HG03045 (cell line): ENCODE data around the gene PNN.

Experiments
- ATAC-seq: cut with Tn5 transposase; IDR thresholded peaks from one replicate; pipeline ENCODE4 v1.9.1; 2021; ENCODE audit warnings: mild to moderate bottlenecking, moderate library complexity; ENCODE audit not compliant: unreplicated experiment

The PNN gene

GRCh38 chr14:39228509-39229221, 53.6 kb downstream of the PNN start:
- no peak for ATAC-seq

DNA sequence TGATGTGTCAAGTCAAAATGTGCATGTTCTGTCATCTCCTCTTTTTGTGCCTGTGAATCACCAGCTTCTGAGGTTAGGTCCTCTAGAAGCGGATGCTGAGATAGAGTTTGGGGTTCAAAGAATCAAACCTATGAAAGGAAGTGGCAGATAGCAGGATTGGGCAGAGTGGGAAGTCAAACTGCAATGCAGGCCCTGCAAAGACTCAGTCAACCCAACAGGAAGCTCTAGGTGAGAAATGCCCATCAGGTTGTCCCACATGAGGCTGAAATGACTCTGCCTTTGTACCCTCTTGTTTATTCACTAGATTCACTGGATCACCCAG, 54.1 kb downstream of the PNN start:
- ATAC-seq, result no peak

- no peak for ATAC-seq
Observed at GRCh38 chr14:39229601-39230110, 54.6 kb downstream of the PNN start.

DNA sequence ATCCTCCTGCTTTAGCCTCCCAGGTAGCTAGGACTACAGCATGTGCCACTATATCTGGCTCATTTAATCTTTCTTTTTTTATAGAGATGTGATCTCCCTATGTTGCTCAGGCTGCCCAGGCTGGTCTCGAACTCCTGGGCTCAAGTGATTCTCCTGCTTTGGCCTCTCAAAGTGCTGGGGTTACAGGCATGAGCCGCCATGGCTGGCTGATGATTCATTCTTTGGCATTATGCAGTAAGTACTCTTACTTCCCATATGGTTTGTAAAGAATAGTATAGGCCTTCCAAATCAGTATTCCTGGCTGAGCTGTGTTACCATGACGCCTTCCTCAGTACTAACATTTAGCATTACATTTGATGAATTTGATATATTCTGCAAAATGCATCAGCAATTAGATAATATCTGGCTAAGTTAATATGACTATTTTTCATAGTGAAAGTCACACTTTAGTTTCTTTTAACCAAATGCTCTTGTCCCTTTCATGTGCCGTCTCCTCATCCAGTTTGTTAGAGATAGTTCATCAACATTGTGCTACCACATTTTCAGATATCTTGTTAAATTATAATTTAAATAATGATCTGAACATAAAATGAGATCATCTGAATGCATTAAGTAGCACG, 55.5 kb downstream of the PNN start:
- no peak for ATAC-seq

GRCh38 chr14:39231751-39232553, 56.9 kb downstream of the PNN start:
- peak; percentile 81 for ATAC-seq
